Neutrophil (primary cell): ENCODE results near the gene GLIS1.

ENCODE experiments used
- H3K27ac ChIP-seq: fragments of 200-600 bp; sonication (generic); 2 replicates; pipeline ENCODE4 v1.5.1; 2016; ENCODE audit warnings: mild to moderate bottlenecking, moderate library complexity
- H3K27me3 ChIP-seq: fragments of 200-600 bp; sonication (generic); 2 replicates; pipeline ENCODE4 v1.6.0; 2016; ENCODE audit warnings: mild to moderate bottlenecking
- H3K36me3 ChIP-seq: fragments of 200-600 bp; sonication (generic); 2 replicates; pipeline ENCODE4 v1.5.1; 2017
- H3K4me1 ChIP-seq, 2 experiments: fragments of 200-600 bp in 1 of 2; sonication (generic) in 1 of 2; 1 replicate in 1 of 2; 2 replicates in 1 of 2; pipeline versions ENCODE4 v1.5.1 to v1.6.1; 2013 to 2016; ENCODE audit warnings: low read depth in 1 of 2, low read length in 1 of 2, mild to moderate bottlenecking in 1 of 2, moderate library complexity in 1 of 2; ENCODE audit not compliant: control insufficient read depth in 1 of 2, insufficient read depth in 1 of 2
- H3K4me3 ChIP-seq, 2 experiments: fragments of 200-600 bp in 1 of 2; sonication (generic) in 1 of 2; 1 replicate in 1 of 2; 2 replicates in 1 of 2; pipeline ENCODE4 v1.5.1; 2013 to 2016; ENCODE audit warnings: low read depth in 1 of 2, low read length in 1 of 2, mild to moderate bottlenecking in 1 of 2, moderate library complexity in 1 of 2
- H3K9me3 ChIP-seq: fragments of 200-600 bp; sonication (generic); 2 replicates; pipeline ENCODE4 v1.5.1; 2016
- CTCF ChIP-seq: fragments of 200-600 bp; sonication (generic); IDR thresholded peaks from 2 replicates; pipeline ENCODE4 v1.5.1; 2016; ENCODE audit warnings: antibody characterized with exemption

The GLIS1 gene

GRCh38 chr1:53621144-53621543, 117.8 kb downstream of the GLIS1 start:
- Histone ChIP-seq H3K4me3 (no peak overlapping the region), H3K27ac (no peak overlapping the region), H3K27me3 (no peaks in the 10 kb centered on the region), H3K4me1 (no peaks in the 10 kb centered on the region), H3K36me3 (no peaks in the 10 kb centered on the region), H3K9me3 (no peaks in the 10 kb centered on the region)
- no peak for TF ChIP-seq CTCF

- no peak for TF ChIP-seq CTCF
Observed at GRCh38 chr1:53620061-53620855, 118.7 kb downstream of the GLIS1 start.

GRCh38 chr1:53619367-53620060, 119.5 kb downstream of the GLIS1 start:
- TF ChIP-seq CTCF = no peak
- Histone ChIP-seq H3K27me3 (no peaks in the 10 kb centered on the region), H3K4me3 (no peak overlapping the region), H3K9me3 (no peaks in the 10 kb centered on the region), H3K36me3 (no peaks in the 10 kb centered on the region), H3K4me1 (no peaks in the 10 kb centered on the region), H3K27ac (no peak overlapping the region)

More at GRCh38 chr1:53620061-53620855, 118.7 kb downstream of the GLIS1 start:
- Histone ChIP-seq H3K27me3 (no peaks in the 10 kb centered on the region), H3K4me1 (no peaks in the 10 kb centered on the region), H3K36me3 (no peaks in the 10 kb centered on the region), H3K27ac (no peak overlapping the region), H3K4me3 (no peak overlapping the region), H3K9me3 (no peaks in the 10 kb centered on the region)

- H3K27me3 ChIP-seq = no peaks in the 10 kb centered on the region
- no peaks in the 10 kb centered on the region for H3K9me3 ChIP-seq
- TF ChIP-seq CTCF = no peak
- H3K36me3 ChIP-seq = no peaks in the 10 kb centered on the region
- H3K27ac ChIP-seq = no peak overlapping the region
- no peak overlapping the region for H3K4me3 ChIP-seq
- no peaks in the 10 kb centered on the region for H3K4me1 ChIP-seq
Observed at GRCh38 chr1:53618500-53619366, 120.2 kb downstream of the GLIS1 start.

GRCh38 chr1:53617851-53618499, 121.0 kb downstream of the GLIS1 start:
- H3K4me1 ChIP-seq = no peaks in the 10 kb centered on the region
- H3K9me3 ChIP-seq = no peaks in the 10 kb centered on the region
- no peaks in the 10 kb centered on the region for H3K36me3 ChIP-seq
- TF ChIP-seq CTCF = no peak
- H3K4me3 ChIP-seq = no peak overlapping the region
- no peaks in the 10 kb centered on the region for H3K27me3 ChIP-seq
- H3K27ac ChIP-seq = no peak overlapping the region
